OCI-LY3 (cell line): Measurements from ENCODE around the gene ARHGAP1.

Experiments used
- H2AFZ ChIP-seq: fragments of 200-600, 300-600 bp; shearing (Covaris generic); 2 replicates; pipeline ENCODE4 v1.6.0; 2014; ENCODE audit warnings: antibody characterized with exemption, low read depth, low read length
- H3K27ac ChIP-seq: fragments of 200-600, 300-600 bp; sonication (generic); 2 replicates; pipeline ENCODE4 v1.5.1; 2014; ENCODE audit warnings: mild to moderate bottlenecking, low read length, moderate library complexity, mixed read lengths
- H3K27me3 ChIP-seq: fragments of 200-600, 300-600 bp; sonication (generic); 2 replicates; pipeline ENCODE4 v1.6.1; 2014; ENCODE audit warnings: low read depth, low read length, mixed read lengths
- H3K36me3 ChIP-seq: fragments of 200-600, 300-600 bp; sonication (generic); replicated peaks from 2 replicates; pipeline ENCODE3; 2014; ENCODE audit warnings: low read depth, low read length, mixed read lengths
- H3K4me1 ChIP-seq: fragments of 300-600, 200-600 bp; sonication (generic); 2 replicates; pipeline ENCODE4 v1.6.1; 2014; ENCODE audit warnings: low read length, mixed read lengths
- H3K4me2 ChIP-seq: fragments of 200-600, 300-600 bp; sonication (generic); 2 replicates; pipeline ENCODE4 v1.6.1; 2014; ENCODE audit warnings: low read length, mixed read lengths
- H3K4me3 ChIP-seq: fragments of 300-600, 200-600 bp; sonication (generic); 2 replicates; pipeline ENCODE4 v1.5.1; 2014; ENCODE audit warnings: antibody characterized with exemption, mild to moderate bottlenecking, low read length, moderate library complexity
- H3K79me2 ChIP-seq: fragments of 300-600, 200-600 bp; shearing (Covaris generic); 2 replicates; pipeline ENCODE4 v1.6.1; 2014; ENCODE audit warnings: mild to moderate bottlenecking, low read length, mixed read lengths
- H3K9ac ChIP-seq: fragments of 300-600, 200-600 bp; shearing (Covaris generic); 2 replicates; pipeline ENCODE4 v1.6.0; 2014; ENCODE audit warnings: mild to moderate bottlenecking, low read length, moderate library complexity
- H3K9me3 ChIP-seq: fragments of 200-600, 300-600 bp; shearing (Covaris generic); 2 replicates; pipeline ENCODE4 v1.6.1; 2014; ENCODE audit warnings: low read length, mixed read lengths; ENCODE audit not compliant: insufficient read depth
- H4K20me1 ChIP-seq: fragments of 200-600, 300-600 bp; sonication (generic); 2 replicates; pipeline ENCODE4 v1.6.1; 2016; ENCODE audit warnings: low read length, mixed read lengths; ENCODE audit not compliant: insufficient read depth
- CTCF ChIP-seq: fragments of 200-600, 300-600 bp; sonication (generic); IDR thresholded peaks from 2 replicates; pipeline ENCODE4 v1.5.1; 2014; ENCODE audit warnings: antibody characterized with exemption, low read length, low read depth
- EZH2phosphoT487 ChIP-seq: fragments of 200-600 bp; shearing (Covaris generic); IDR thresholded peaks from 2 replicates; pipeline ENCODE4 v1.6.1; 2018; ENCODE audit warnings: antibody characterized with exemption, mixed run types, low read depth

Gene ARHGAP1

GRCh38 chr11:46677991-46678740, 22.3 kb downstream of the ARHGAP1 start:
- H3K9ac ChIP-seq: no peak overlapping the region

GRCh38 chr11:46677169-46677568, 23.2 kb downstream of the ARHGAP1 start:
- no peak for TF ChIP-seq EZH2phosphoT487
- TF ChIP-seq CTCF: no peak
- H3K27ac ChIP-seq: no peak overlapping the region
- H3K4me1 ChIP-seq: peaks cover 6% of the 10 kb centered on the region; the same call in 1 of the 2 replicates
- H3K9me3 ChIP-seq: no peaks in the 10 kb centered on the region
- H3K9ac ChIP-seq: no peak overlapping the region
- no peaks in the 10 kb centered on the region for H4K20me1 ChIP-seq
- no peak overlapping the region for H2AFZ ChIP-seq
- no peak overlapping the region for H3K4me2 ChIP-seq
- H3K4me3 ChIP-seq: no peak overlapping the region
- no peaks in the 10 kb centered on the region for H3K79me2 ChIP-seq
- H3K36me3 ChIP-seq: peaks cover 6% of the 10 kb centered on the region
- no peaks in the 10 kb centered on the region for H3K27me3 ChIP-seq

More at GRCh38 chr11:46677991-46678740, 22.3 kb downstream of the ARHGAP1 start:
- no peak overlapping the region for H2AFZ ChIP-seq
- no peaks in the 10 kb centered on the region for H3K9me3 ChIP-seq
- no peak overlapping the region for H3K4me3 ChIP-seq
- peaks cover 6% of the 10 kb centered on the region for H3K36me3 ChIP-seq
- no peak overlapping the region for H3K4me2 ChIP-seq
- no peak overlapping the region for H3K27ac ChIP-seq
- no peaks in the 10 kb centered on the region for H3K79me2 ChIP-seq
- no peaks in the 10 kb centered on the region for H3K27me3 ChIP-seq
- peaks cover 6% of the 10 kb centered on the region; the same call in 1 of the 2 replicates for H3K4me1 ChIP-seq
- no peaks in the 10 kb centered on the region for H4K20me1 ChIP-seq
- TF ChIP-seq EZH2phosphoT487: no peak
- TF ChIP-seq CTCF: no peak

- Histone ChIP-seq H3K4me2 (no peak overlapping the region), H3K36me3 (peaks cover 6% of the 10 kb centered on the region)
Observed at GRCh38 chr11:46676436-46677158, 23.8 kb downstream of the ARHGAP1 start.

More at GRCh38 chr11:46676436-46677158, 23.8 kb downstream of the ARHGAP1 start:
- H3K9ac ChIP-seq: no peak overlapping the region
- H4K20me1 ChIP-seq: no peaks in the 10 kb centered on the region
- no peaks in the 10 kb centered on the region for H3K79me2 ChIP-seq
- no peak overlapping the region for H3K4me3 ChIP-seq
- no peaks in the 10 kb centered on the region for H3K9me3 ChIP-seq
- H3K4me1 ChIP-seq: peaks cover 6% of the 10 kb centered on the region; the same call in 1 of the 2 replicates
- no peak overlapping the region for H2AFZ ChIP-seq
- no peak for TF ChIP-seq CTCF
- TF ChIP-seq EZH2phosphoT487: no peak
- no peaks in the 10 kb centered on the region for H3K27me3 ChIP-seq
- no peak overlapping the region for H3K27ac ChIP-seq
